Tibial nerve (tissue), 4 donors: ENCODE data around the gene BMPR1A.

ENCODE experiments used
- CTCF ChIP-seq, 5 experiments: fragments of 200-600 bp in 3 of 5; fragments of 450-650 bp in 2 of 5; sonication (generic) in 3 of 5; IDR thresholded peaks; one replicate each; pipeline ENCODE4 v1.5.1; 2016 to 2019; ENCODE audit warnings: antibody characterized with exemption in 5 of 5, mild to moderate bottlenecking in 3 of 5, moderate library complexity in 2 of 5
- EP300 ChIP-seq, 2 donors: sonication (generic); formaldehyde crosslinking; IDR thresholded peaks; one replicate each; pipeline ENCODE4 v1.6.1; 2017; ENCODE audit warnings: antibody characterized with exemption in 2 of 2, mild to moderate bottlenecking in 1 of 2
- POLR2A ChIP-seq, 2 donors: fragments of 450-650 bp; IDR thresholded peaks; one replicate each; pipeline ENCODE4 v1.6.1; 2017; ENCODE audit warnings: antibody characterized with exemption in 2 of 2, mild to moderate bottlenecking in 2 of 2, moderate library complexity in 2 of 2

DNA sequence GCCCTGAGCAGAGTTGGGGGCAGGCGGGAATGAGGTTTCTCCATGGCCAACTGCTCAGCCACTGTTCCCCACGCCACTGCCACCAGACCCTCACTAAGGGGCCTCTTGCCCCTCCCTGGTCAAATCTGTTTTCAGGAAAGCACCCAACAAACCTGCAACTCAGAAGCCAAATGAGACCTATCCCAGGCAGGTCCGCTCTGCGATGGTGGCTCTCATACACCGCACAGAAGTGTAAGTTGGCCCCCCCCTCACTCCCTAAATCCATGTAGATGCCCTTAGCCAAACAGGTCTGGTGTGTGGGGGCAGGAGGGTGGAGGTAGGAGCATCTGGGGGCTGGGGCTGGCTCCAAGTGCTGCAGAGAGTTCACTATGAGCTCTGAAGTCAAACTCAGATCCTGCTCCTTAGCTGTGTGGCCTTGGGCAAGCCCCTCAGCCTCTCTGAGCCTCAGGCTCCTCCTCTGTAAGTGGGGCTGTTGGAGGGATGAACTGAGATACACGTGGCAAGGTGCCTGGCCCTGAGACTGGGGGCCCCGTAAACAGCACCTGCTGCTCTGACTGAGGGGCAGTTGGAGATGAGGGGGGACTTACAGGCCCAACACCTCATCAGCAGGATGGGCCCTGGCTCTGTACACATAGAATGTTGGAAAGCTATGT, 199.9 kb downstream of the BMPR1A start:
- TF ChIP-seq CTCF (IDR thresholded peaks at IDR 0.05) (no peak), EP300 (IDR thresholded peaks at IDR 0.05) (no peak), POLR2A (IDR thresholded peaks at IDR 0.05) (no peak)
